AG04449 (cell line): ENCODE measurements around the gene PRSS36.

Experiments
- CTCF ChIA-PET: fragments of 350-600 bp; formaldehyde crosslinking; extraction: SDS; loops from one replicate; lab custom pipeline; 2021; ENCODE audit warnings: antibody characterized with exemption; lab: Yijun Ruan, JAX
- POLR2A ChIA-PET: fragments of 400-600, 350-600 bp; formaldehyde crosslinking; extraction: SDS; loops from one replicate; lab custom pipeline; 2020; ENCODE audit warnings: antibody characterized with exemption, inconsistent platforms; lab: Yijun Ruan, JAX
- DNase-seq: peaks from one replicate; pipeline ENCODE4 v3.0.0-alpha.2; 2010; ENCODE audit warnings: low read depth, low spot score
- H3K4me3 ChIP-seq: 2 replicates; pipeline ENCODE4 v1.5.1; 2011; ENCODE audit warnings: low read depth, mild to moderate bottlenecking, control low read depth, low read length
- CTCF ChIP-seq: IDR thresholded peaks from one replicate; pipeline ENCODE4 v1.5.1; 2011; ENCODE audit warnings: mild to moderate bottlenecking, moderate library complexity, low read length, control low read depth, inconsistent platforms; ENCODE audit not compliant: insufficient read depth; ENCODE audit errors: missing control alignments

Gene PRSS36

GRCh38 chr16:31094088-31094423 is 55.8 kb downstream of the PRSS36 start:
- peak overlapping the region; percentile 95 for H3K4me3 ChIP-seq
- POLR2A ChIA-PET, result interaction anchor here (1.2 kb wide), 2 partner anchors 24 to 86 kb away, joined by 4 to 6 read pairs; partner anchors contain the start of genes FUS and KAT8
- CTCF ChIA-PET, result interaction anchor here (1.3 to 14.7 kb wide), 6 partner anchors 8 to 141 kb away, joined by 3 to 141 read pairs (median 8); partner anchors contain the start of genes HSD3B7, ZNF646 and ZNF668
- no peak for DNase-seq
- no peak for TF ChIP-seq CTCF

- CTCF ChIA-PET, result interaction anchor here (1.1 to 14.7 kb wide), 7 partner anchors 9 to 352 kb away, joined by 3 to 141 read pairs (median 3); partner anchors contain the start of genes HSD3B7, ZNF646 and ZNF668
- no peak for TF ChIP-seq CTCF
- DNase-seq, result no peak
- POLR2A ChIA-PET, result interaction anchor here (1.0 to 2.2 kb wide), 3 partner anchors 11 to 48 kb away, joined by 3 to 15 read pairs (median 3); partner anchors contain the start of genes ZNF646 and ZNF668
- peak overlapping the region; percentile 95 for H3K4me3 ChIP-seq
Observed at GRCh38 chr16:31093132-31093703, 56.6 kb downstream of the PRSS36 start.

GRCh38 chr16:31092330-31092729 is 57.5 kb downstream of the PRSS36 start:
- H3K4me3 ChIP-seq, result no peak overlapping the region
- ChIA-PET CTCF (interaction anchor here (0.8 to 14.7 kb wide), 7 partner anchors 11 to 353 kb away, joined by 3 to 141 read pairs (median 3); partner anchors contain the start of gene HSD3B7), POLR2A (interaction anchor here (1.0 to 2.2 kb wide), 3 partner anchors 10 to 47 kb away, joined by 3 to 15 read pairs (median 3); partner anchors contain the start of genes ZNF646 and ZNF668)
- no peak for DNase-seq
- no peak for TF ChIP-seq CTCF

GRCh38 chr16:31090540-31090939 is 59.3 kb downstream of the PRSS36 start:
- POLR2A ChIA-PET, result interaction anchor here (1.2 kb wide), 1 partner anchor 27 kb away, joined by 5 read pairs; the partner anchor contains the start of gene KAT8
- no peak for TF ChIP-seq CTCF
- DNase-seq, result no peak
- CTCF ChIA-PET, result interaction anchor here (1.5 to 14.7 kb wide), 2 partner anchors 106 to 352 kb away, joined by 4 to 141 read pairs; partner anchors contain the start of genes HSD3B7 and ZNF843
- no peak overlapping the region for H3K4me3 ChIP-seq

GRCh38 chr16:31089199-31089598 is 60.7 kb downstream of the PRSS36 start:
- ChIA-PET CTCF (interaction anchor here (1.3 to 14.7 kb wide), 3 partner anchors 11 to 105 kb away, joined by 3 to 141 read pairs (median 7); partner anchors contain the start of gene HSD3B7), POLR2A (interaction anchor here (0.6 kb wide), 1 partner anchor 20 kb away, joined by 3 read pairs; no protein-coding TSS in a partner anchor)
- DNase-seq, result no peak

More at GRCh38 chr16:31089199-31089598, 60.7 kb downstream of the PRSS36 start:
- H3K4me3 ChIP-seq, result no peak overlapping the region
- TF ChIP-seq CTCF, result no peak
